HepG2 (cell line): ENCODE results near the gene TIMM13. TPM values are rescaled to one million over a fixed set of nuclear protein-coding genes. Genes with fewer than 3 reads are reported as not detected.
A peak's percentile ranks its signal among the peaks of the same experiment; 100 is the strongest.

Experiments
- AFF4 ChIP-seq: sonication (generic); formaldehyde crosslinking; IDR thresholded peaks from 2 replicates; pipeline ENCODE4 v1.4.0; 2020; ENCODE audit warnings: missing genetic modification reagents
- ATF2 ChIP-seq: sonication (generic); formaldehyde crosslinking; IDR thresholded peaks from 2 replicates; pipeline ENCODE4 v1.4.0; 2020; ENCODE audit warnings: missing genetic modification reagents
- ATF3 ChIP-seq: sonication (generic); formaldehyde crosslinking; IDR thresholded peaks from 2 replicates; pipeline ENCODE4 v1.4.0; 2020; ENCODE audit warnings: missing genetic modification reagents
- ELK4 ChIP-seq: sonication (generic); formaldehyde crosslinking; IDR thresholded peaks from 2 replicates; pipeline ENCODE4 v1.9.0; 2021; ENCODE audit warnings: missing genetic modification reagents, borderline replicate concordance
- LCORL ChIP-seq, 2 experiments: fragments of 450-650 bp in 1 of 2; sonication (generic) in 1 of 2; formaldehyde crosslinking in 1 of 2; IDR thresholded peaks; 2 replicates each; pipeline versions ENCODE4 v1.5.0 to v1.6.1; 2017 to 2020; ENCODE audit warnings: antibody characterized with exemption in 1 of 2, missing genetic modification reagents in 1 of 2
- MEIS1 ChIP-seq: sonication (generic); formaldehyde crosslinking; IDR thresholded peaks from 2 replicates; pipeline ENCODE4 v1.9.0; 2021; ENCODE audit warnings: mild to moderate bottlenecking, missing genetic modification reagents, moderate library complexity, borderline replicate concordance
- SMAD3 ChIP-seq: sonication (generic); formaldehyde crosslinking; IDR thresholded peaks from 2 replicates; pipeline ENCODE4 v1.4.0; 2020; ENCODE audit warnings: missing genetic modification reagents
- STAG1 ChIP-seq: sonication (generic); formaldehyde crosslinking; IDR thresholded peaks from 2 replicates; pipeline ENCODE4 v1.4.0; 2020; ENCODE audit warnings: missing genetic modification reagents
- YY1 ChIP-seq: IDR thresholded peaks from 2 replicates; pipeline ENCODE4 v1.6.1; 2011; ENCODE audit warnings: low read length, low read depth, moderate library complexity, mild to moderate bottlenecking; ENCODE audit not compliant: insufficient read depth, insufficient replicate concordance
- ZNF337 ChIP-seq: sonication (generic); formaldehyde crosslinking; IDR thresholded peaks from 2 replicates; pipeline ENCODE4 v1.5.1; 2020; ENCODE audit warnings: missing genetic modification reagents, low read depth, mild to moderate bottlenecking, borderline replicate concordance
- ZNF501 ChIP-seq: sonication (generic); formaldehyde crosslinking; IDR thresholded peaks from 2 replicates; pipeline ENCODE4 v1.5.1; 2020; ENCODE audit warnings: mild to moderate bottlenecking, moderate library complexity, missing genetic modification reagents
- ZNF510 ChIP-seq: sonication (generic); formaldehyde crosslinking; IDR thresholded peaks from 2 replicates; pipeline ENCODE4 v1.4.0; 2020; ENCODE audit warnings: low read depth, mild to moderate bottlenecking, missing genetic modification reagents
- ZNF556 ChIP-seq: sonication (generic); formaldehyde crosslinking; IDR thresholded peaks from 2 replicates; pipeline ENCODE4 v1.4.0; 2020; ENCODE audit warnings: mild to moderate bottlenecking, missing genetic modification reagents, borderline replicate concordance
- ZNF644 ChIP-seq: IDR thresholded peaks from 2 replicates; pipeline ENCODE4 v1.6.1; 2016; ENCODE audit warnings: low read depth
- ZNF687 ChIP-seq: sonication (generic); formaldehyde crosslinking; IDR thresholded peaks from 2 replicates; pipeline ENCODE4 v1.5.1; 2020; ENCODE audit warnings: mild to moderate bottlenecking, missing genetic modification reagents, moderate library complexity
- ZNF777 ChIP-seq: sonication (generic); formaldehyde crosslinking; IDR thresholded peaks from 2 replicates; pipeline ENCODE4 v1.4.0; 2020; ENCODE audit warnings: missing genetic modification reagents
- ZNF790 ChIP-seq: sonication (generic); formaldehyde crosslinking; IDR thresholded peaks from 2 replicates; pipeline ENCODE4 v1.8.0; 2022; ENCODE audit warnings: missing genetic modification reagents, mild to moderate bottlenecking, borderline replicate concordance
- polyA plus RNA-seq, 8 experiments: library from polyadenylated mRNA; depleted of rRNA in 3 of 8; stranded (reverse) in 7 of 8; unstranded in 1 of 8; fragments of >200 nt; fragmentation: Illumina TruSeq in 4 of 8; extraction: Trizol in 4 of 8; gene quantifications; 2 replicates each; pipeline versions ENCODE4 v1.2.1 to v1.2.3, GENCODE V29; 2011 to 2016; ENCODE audit warnings: low read depth in 4 of 8, missing spikeins in 1 of 8, mixed read lengths in 1 of 8; ENCODE audit not compliant: insufficient read depth in 1 of 8
- total RNA-seq, 5 experiments: library from RNA; depleted of rRNA; stranded (reverse); fragments of >200 nt; fragmentation: Illumina TruSeq; extraction: Trizol; gene quantifications; 2 replicates each; pipeline ENCODE4 v1.2.3, GENCODE V29; 2016; ENCODE audit warnings: low read depth in 1 of 5

Gene TIMM13
- total and polyA plus RNA-seq, 2 of the 13 experiments (the other 11 are each of a cell fraction or from before 2014, with no cell fraction given), result 48.4 to 108 TPM

GRCh38 chr19:2427429-2428320 lies at the start of gene TIMM13 (continued):
- TF ChIP-seq YY1 (no peak), ELK4 (CRISPR knock-in tag) (peak; percentile 95), MEIS1 (CRISPR knock-in tag) (no peak), ZNF777 (no peak; the same call in none of the 2 replicates), ZNF501 (CRISPR knock-in tag) (peak; percentile 95), AFF4 (CRISPR knock-in tag) (no peak), ZNF510 (CRISPR knock-in tag) (peak; percentile 93), ATF3 (CRISPR knock-in tag) (0 out of 2 replicates have a peak, but pooled peaks have one; percentile 8), ZNF337 (CRISPR knock-in tag) (no peak), ATF2 (CRISPR knock-in tag) (peak; percentile 65), SMAD3 (CRISPR knock-in tag) (peak; percentile 70), LCORL (IDR thresholded peaks at IDR 0.05) (peak; percentile 77), LCORL (CRISPR knock-in tag; IDR thresholded peaks at IDR 0.05) (peak; percentile 63), ZNF644 (CRISPR knock-in tag) (no peak), ZNF790 (peak; percentile 95), ZNF556 (peak; percentile 86), ZNF687 (CRISPR knock-in tag) (peak; percentile 85), STAG1 (CRISPR knock-in tag) (peak; percentile 28; the same call in 1 of the 2 replicates)
